GM19397 (cell line): ENCODE measurements around the gene FOS.

Experiments used
- ATAC-seq: cut with Tn5 transposase; IDR thresholded peaks from one replicate; pipeline ENCODE4 v1.9.1; 2021; ENCODE audit warnings: mild to moderate bottlenecking, moderate library complexity; ENCODE audit not compliant: unreplicated experiment

Gene FOS

GRCh38 chr14:75249958-75250336, 28.7 kb upstream of the FOS start:
- peak; percentile 18 for ATAC-seq

GRCh38 chr14:75250800-75251199, 27.8 kb upstream of the FOS start:
- ATAC-seq = no peak

GRCh38 chr14:75252254-75252837, 26.3 kb upstream of the FOS start:
- no peak for ATAC-seq

GRCh38 chr14:75254381-75254822, 24.2 kb upstream of the FOS start:
- no peak for ATAC-seq

- ATAC-seq = no peak
Observed at GRCh38 chr14:75254901-75255584, 23.6 kb upstream of the FOS start.

GRCh38 chr14:75258079-75258802, 20.4 kb upstream of the FOS start:
- ATAC-seq = no peak

GRCh38 chr14:75258803-75259509, 19.7 kb upstream of the FOS start:
- ATAC-seq = peak; percentile 98

GRCh38 chr14:75259510-75259855, 19.1 kb upstream of the FOS start:
- no peak for ATAC-seq

- ATAC-seq = no peak
Observed at GRCh38 chr14:75260025-75260763, 18.4 kb upstream of the FOS start.

- ATAC-seq = no peak
Observed at GRCh38 chr14:75261820-75262219, 16.8 kb upstream of the FOS start.

GRCh38 chr14:75262641-75263040, 16.0 kb upstream of the FOS start:
- no peak for ATAC-seq

- no peak for ATAC-seq
Observed at GRCh38 chr14:75264036-75264435, 14.6 kb upstream of the FOS start.

- no peak for ATAC-seq
Observed at GRCh38 chr14:75267141-75267721, 11.4 kb upstream of the FOS start.

- no peak for ATAC-seq
Observed at GRCh38 chr14:75268633-75269550, 9.7 kb upstream of the FOS start.

- no peak for ATAC-seq
Observed at GRCh38 chr14:75271514-75271913, 7.1 kb upstream of the FOS start.

GRCh38 chr14:75273272-75274049, 5.2 kb upstream of the FOS start:
- ATAC-seq = no peak

GRCh38 chr14:75274050-75274898, 4.4 kb upstream of the FOS start:
- ATAC-seq = no peak
